Hepatocyte (in vitro differentiated cells): ENCODE measurements around the gene CADPS2.

Experiments
- EZH2 ChIP-seq: fragments of 200-600 bp; sonication (generic); IDR thresholded peaks from 2 replicates; pipeline ENCODE4 v1.6.1; 2016; ENCODE audit warnings: antibody characterized with exemption, mild to moderate bottlenecking, borderline replicate concordance
- EZH2phosphoT487 ChIP-seq: fragments of 200-600 bp; sonication (generic); IDR thresholded peaks from one replicate; pipeline ENCODE4 v1.6.1; 2018; ENCODE audit warnings: antibody characterized with exemption, mild to moderate bottlenecking, low read depth, moderate library complexity; ENCODE audit not compliant: unreplicated experiment, severe bottlenecking
- TF ChIP-seq, protein P1 (sequence below): fragments of 200-600 bp; sonication (generic); IDR thresholded peaks from 2 replicates; pipeline ENCODE4 v1.5.1; 2016; ENCODE audit warnings: antibody characterized with exemption, mild to moderate bottlenecking; ENCODE audit not compliant: poor library complexity

DNA sequence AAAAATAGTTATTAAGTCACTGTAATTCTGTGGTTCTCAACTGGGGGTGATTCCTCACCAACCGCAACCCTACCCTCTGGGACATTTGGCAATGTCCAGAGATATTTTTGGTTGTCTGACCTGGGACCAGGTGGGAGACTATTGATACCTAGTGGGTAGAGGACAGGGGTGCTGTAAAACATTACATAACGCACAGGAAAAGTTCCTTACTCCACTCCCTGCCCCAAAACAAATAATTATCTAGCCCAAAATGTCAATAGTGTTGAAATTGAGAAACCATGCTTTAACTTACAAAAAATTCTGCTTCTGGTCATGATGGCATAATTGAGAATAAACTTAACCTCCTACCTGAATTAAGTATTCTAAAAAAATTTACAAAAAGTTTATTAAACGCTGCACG, 404.0 kb downstream of the CADPS2 start:
- TF ChIP-seq, protein P1, sequence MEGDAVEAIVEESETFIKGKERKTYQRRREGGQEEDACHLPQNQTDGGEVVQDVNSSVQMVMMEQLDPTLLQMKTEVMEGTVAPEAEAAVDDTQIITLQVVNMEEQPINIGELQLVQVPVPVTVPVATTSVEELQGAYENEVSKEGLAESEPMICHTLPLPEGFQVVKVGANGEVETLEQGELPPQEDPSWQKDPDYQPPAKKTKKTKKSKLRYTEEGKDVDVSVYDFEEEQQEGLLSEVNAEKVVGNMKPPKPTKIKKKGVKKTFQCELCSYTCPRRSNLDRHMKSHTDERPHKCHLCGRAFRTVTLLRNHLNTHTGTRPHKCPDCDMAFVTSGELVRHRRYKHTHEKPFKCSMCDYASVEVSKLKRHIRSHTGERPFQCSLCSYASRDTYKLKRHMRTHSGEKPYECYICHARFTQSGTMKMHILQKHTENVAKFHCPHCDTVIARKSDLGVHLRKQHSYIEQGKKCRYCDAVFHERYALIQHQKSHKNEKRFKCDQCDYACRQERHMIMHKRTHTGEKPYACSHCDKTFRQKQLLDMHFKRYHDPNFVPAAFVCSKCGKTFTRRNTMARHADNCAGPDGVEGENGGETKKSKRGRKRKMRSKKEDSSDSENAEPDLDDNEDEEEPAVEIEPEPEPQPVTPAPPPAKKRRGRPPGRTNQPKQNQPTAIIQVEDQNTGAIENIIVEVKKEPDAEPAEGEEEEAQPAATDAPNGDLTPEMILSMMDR = no peak
- no peak for TF ChIP-seq EZH2
- no peak for TF ChIP-seq EZH2phosphoT487
